HepG2 (cell line): ENCODE results near the gene SLC1A4. TPM values are rescaled to one million over a fixed set of nuclear protein-coding genes. Genes with fewer than 3 reads are reported as not detected.
A peak's percentile ranks its signal among the peaks of the same experiment; 100 is the strongest.

Experiments used
- MXD4 ChIP-seq: IDR thresholded peaks from 2 replicates; pipeline ENCODE4 v1.6.1; 2016; ENCODE audit warnings: mild to moderate bottlenecking, missing biosample characterization, missing genetic modification reagents
- NR2F2 ChIP-seq: IDR thresholded peaks from 2 replicates; pipeline ENCODE4 v1.6.1; 2012; ENCODE audit warnings: low read depth, inconsistent platforms, borderline replicate concordance
- SAP130 ChIP-seq: IDR thresholded peaks from 2 replicates; pipeline ENCODE4 v1.6.1; 2016; ENCODE audit warnings: low read depth
- SMARCE1 ChIP-seq: fragments of 450-650 bp; IDR thresholded peaks from 2 replicates; pipeline ENCODE4 v1.6.1; 2017; ENCODE audit warnings: borderline replicate concordance
- SRSF4 ChIP-seq: fragments of 200-400 bp; formaldehyde crosslinking; IDR thresholded peaks from one replicate; pipeline ENCODE4 v1.6.1; 2018; ENCODE audit warnings: mild to moderate bottlenecking, low read depth, low read length, moderate library complexity; ENCODE audit not compliant: poor library complexity, severe bottlenecking
- STAG1 ChIP-seq: sonication (generic); formaldehyde crosslinking; IDR thresholded peaks from 2 replicates; pipeline ENCODE4 v1.4.0; 2020; ENCODE audit warnings: missing genetic modification reagents
- TCF7L2 ChIP-seq: IDR thresholded peaks from 2 replicates; pipeline ENCODE4 v1.6.1; 2011; ENCODE audit warnings: mild to moderate bottlenecking, low read depth, low read length, moderate library complexity
- TOE1 ChIP-seq: sonication (generic); formaldehyde crosslinking; IDR thresholded peaks from 2 replicates; pipeline ENCODE4 v1.4.0; 2020; ENCODE audit warnings: mild to moderate bottlenecking, missing genetic modification reagents
- TP53 ChIP-seq: sonication (generic); formaldehyde crosslinking; conservative IDR thresholded peaks from 2 replicates; pipeline ENCODE4 v1.4.0; 2020; ENCODE audit warnings: missing genetic modification reagents
- TRIM22 ChIP-seq: fragments of 450-650 bp; IDR thresholded peaks from 2 replicates; pipeline ENCODE4 v1.6.1; 2017
- YEATS4 ChIP-seq: sonication (generic); formaldehyde crosslinking; IDR thresholded peaks from 2 replicates; pipeline ENCODE4 v1.4.0; 2020; ENCODE audit warnings: missing genetic modification reagents, borderline replicate concordance
- ZMAT3 ChIP-seq: sonication (generic); formaldehyde crosslinking; conservative IDR thresholded peaks from 2 replicates; pipeline ENCODE4 v1.7.0; 2021; ENCODE audit warnings: missing genetic modification reagents
- ZNF160 ChIP-seq: sonication (generic); formaldehyde crosslinking; IDR thresholded peaks from 2 replicates; pipeline ENCODE4 v1.8.0; 2022; ENCODE audit warnings: mild to moderate bottlenecking, inconsistent platforms, missing genetic modification reagents
- ZNF572 ChIP-seq: sonication (generic); formaldehyde crosslinking; IDR thresholded peaks from 2 replicates; pipeline ENCODE4 v1.5.1; 2020; ENCODE audit warnings: mild to moderate bottlenecking, missing genetic modification reagents
- ZNF740 ChIP-seq: sonication (generic); formaldehyde crosslinking; IDR thresholded peaks from 2 replicates; pipeline ENCODE4 v1.4.0; 2020; ENCODE audit warnings: missing genetic modification reagents
- polyA plus RNA-seq, 8 experiments: library from polyadenylated mRNA; depleted of rRNA in 3 of 8; stranded (reverse) in 7 of 8; unstranded in 1 of 8; fragments of >200 nt; fragmentation: Illumina TruSeq in 4 of 8; extraction: Trizol in 4 of 8; gene quantifications; 2 replicates each; pipeline versions ENCODE4 v1.2.1 to v1.2.3, GENCODE V29; 2011 to 2016; ENCODE audit warnings: low read depth in 4 of 8, missing spikeins in 1 of 8, mixed read lengths in 1 of 8; ENCODE audit not compliant: insufficient read depth in 1 of 8
- total RNA-seq, 5 experiments: library from RNA; depleted of rRNA; stranded (reverse); fragments of >200 nt; fragmentation: Illumina TruSeq; extraction: Trizol; gene quantifications; 2 replicates each; pipeline ENCODE4 v1.2.3, GENCODE V29; 2016; ENCODE audit warnings: low read depth in 1 of 5
- TF ChIP-seq, protein P1 (sequence below): sonication (generic); formaldehyde crosslinking; IDR thresholded peaks from 2 replicates; pipeline ENCODE4 v1.9.0; 2021; ENCODE audit warnings: missing genetic modification reagents, borderline replicate concordance
- TF ChIP-seq, protein P2 (sequence below): sonication (generic); formaldehyde crosslinking; IDR thresholded peaks from 2 replicates; pipeline ENCODE4 v1.8.1; 2023; ENCODE audit warnings: missing genetic modification reagents, mild to moderate bottlenecking, borderline replicate concordance
- TF ChIP-seq, protein P3 (sequence below): sonication (generic); formaldehyde crosslinking; IDR thresholded peaks from 2 replicates; pipeline ENCODE4 v1.5.0; 2020; ENCODE audit warnings: mild to moderate bottlenecking, missing genetic modification reagents
- TF ChIP-seq, protein P4 (sequence below): sonication (generic); formaldehyde crosslinking; IDR thresholded peaks from 2 replicates; pipeline ENCODE4 v1.4.0; 2020; ENCODE audit warnings: mild to moderate bottlenecking, low read depth, missing genetic modification reagents

Gene SLC1A4
- total and polyA plus RNA-seq, 2 of the 13 experiments (the other 11 are each of a cell fraction or from before 2014, with no cell fraction given), result 21.0 to 39.6 TPM

- TF ChIP-seq, protein P1, sequence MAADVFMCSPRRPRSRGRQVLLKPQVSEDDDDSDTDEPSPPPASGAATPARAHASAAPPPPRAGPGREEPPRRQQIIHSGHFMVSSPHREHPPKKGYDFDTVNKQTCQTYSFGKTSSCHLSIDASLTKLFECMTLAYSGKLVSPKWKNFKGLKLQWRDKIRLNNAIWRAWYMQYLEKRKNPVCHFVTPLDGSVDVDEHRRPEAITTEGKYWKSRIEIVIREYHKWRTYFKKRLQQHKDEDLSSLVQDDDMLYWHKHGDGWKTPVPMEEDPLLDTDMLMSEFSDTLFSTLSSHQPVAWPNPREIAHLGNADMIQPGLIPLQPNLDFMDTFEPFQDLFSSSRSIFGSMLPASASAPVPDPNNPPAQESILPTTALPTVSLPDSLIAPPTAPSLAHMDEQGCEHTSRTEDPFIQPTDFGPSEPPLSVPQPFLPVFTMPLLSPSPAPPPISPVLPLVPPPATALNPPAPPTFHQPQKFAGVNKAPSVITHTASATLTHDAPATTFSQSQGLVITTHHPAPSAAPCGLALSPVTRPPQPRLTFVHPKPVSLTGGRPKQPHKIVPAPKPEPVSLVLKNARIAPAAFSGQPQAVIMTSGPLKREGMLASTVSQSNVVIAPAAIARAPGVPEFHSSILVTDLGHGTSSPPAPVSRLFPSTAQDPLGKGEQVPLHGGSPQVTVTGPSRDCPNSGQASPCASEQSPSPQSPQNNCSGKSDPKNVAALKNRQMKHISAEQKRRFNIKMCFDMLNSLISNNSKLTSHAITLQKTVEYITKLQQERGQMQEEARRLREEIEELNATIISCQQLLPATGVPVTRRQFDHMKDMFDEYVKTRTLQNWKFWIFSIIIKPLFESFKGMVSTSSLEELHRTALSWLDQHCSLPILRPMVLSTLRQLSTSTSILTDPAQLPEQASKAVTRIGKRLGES (CRISPR knock-in tag), result no peak
- TF ChIP-seq SAP130 (peak; percentile 37), YEATS4 (no peak), TCF7L2 (0 out of 2 replicates have a peak, but pooled peaks have one; percentile 18), TRIM22 (no peak), ZNF740 (no peak), SMARCE1 (no peak), TP53 (CRISPR knock-in tag) (no peak), ZNF572 (no peak), NR2F2 (peak; percentile 94), TOE1 (CRISPR knock-in tag) (no peak; the same call in 1 of the 2 replicates), ZNF160 (CRISPR knock-in tag) (no peak), SRSF4 (no peak), ZMAT3 (CRISPR knock-in tag) (no peak), MXD4 (CRISPR knock-in tag) (no peak), STAG1 (CRISPR knock-in tag) (no peak; the same call in 1 of the 2 replicates)
- TF ChIP-seq, protein P2, sequence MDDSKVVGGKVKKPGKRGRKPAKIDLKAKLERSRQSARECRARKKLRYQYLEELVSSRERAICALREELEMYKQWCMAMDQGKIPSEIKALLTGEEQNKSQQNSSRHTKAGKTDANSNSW (CRISPR knock-in tag), result no peak
- TF ChIP-seq, protein P3, sequence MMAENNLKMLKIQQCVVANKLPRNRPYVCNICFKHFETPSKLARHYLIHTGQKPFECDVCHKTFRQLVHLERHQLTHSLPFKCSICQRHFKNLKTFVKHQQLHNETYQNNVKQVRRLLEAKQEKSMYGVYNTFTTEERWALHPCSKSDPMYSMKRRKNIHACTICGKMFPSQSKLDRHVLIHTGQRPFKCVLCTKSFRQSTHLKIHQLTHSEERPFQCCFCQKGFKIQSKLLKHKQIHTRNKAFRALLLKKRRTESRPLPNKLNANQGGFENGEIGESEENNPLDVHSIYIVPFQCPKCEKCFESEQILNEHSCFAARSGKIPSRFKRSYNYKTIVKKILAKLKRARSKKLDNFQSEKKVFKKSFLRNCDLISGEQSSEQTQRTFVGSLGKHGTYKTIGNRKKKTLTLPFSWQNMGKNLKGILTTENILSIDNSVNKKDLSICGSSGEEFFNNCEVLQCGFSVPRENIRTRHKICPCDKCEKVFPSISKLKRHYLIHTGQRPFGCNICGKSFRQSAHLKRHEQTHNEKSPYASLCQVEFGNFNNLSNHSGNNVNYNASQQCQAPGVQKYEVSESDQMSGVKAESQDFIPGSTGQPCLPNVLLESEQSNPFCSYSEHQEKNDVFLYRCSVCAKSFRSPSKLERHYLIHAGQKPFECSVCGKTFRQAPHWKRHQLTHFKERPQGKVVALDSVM (CRISPR knock-in tag), result no peak
- TF ChIP-seq, protein P4, sequence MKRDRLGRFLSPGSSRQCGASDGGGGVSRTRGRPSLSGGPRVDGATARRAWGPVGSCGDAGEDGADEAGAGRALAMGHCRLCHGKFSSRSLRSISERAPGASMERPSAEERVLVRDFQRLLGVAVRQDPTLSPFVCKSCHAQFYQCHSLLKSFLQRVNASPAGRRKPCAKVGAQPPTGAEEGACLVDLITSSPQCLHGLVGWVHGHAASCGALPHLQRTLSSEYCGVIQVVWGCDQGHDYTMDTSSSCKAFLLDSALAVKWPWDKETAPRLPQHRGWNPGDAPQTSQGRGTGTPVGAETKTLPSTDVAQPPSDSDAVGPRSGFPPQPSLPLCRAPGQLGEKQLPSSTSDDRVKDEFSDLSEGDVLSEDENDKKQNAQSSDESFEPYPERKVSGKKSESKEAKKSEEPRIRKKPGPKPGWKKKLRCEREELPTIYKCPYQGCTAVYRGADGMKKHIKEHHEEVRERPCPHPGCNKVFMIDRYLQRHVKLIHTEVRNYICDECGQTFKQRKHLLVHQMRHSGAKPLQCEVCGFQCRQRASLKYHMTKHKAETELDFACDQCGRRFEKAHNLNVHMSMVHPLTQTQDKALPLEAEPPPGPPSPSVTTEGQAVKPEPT (CRISPR knock-in tag), result no peak
These were observed 6.8 kb upstream of the SLC1A4 start (continued) for GRCh38 chr2:64982311-64982857.
